Head of caudate nucleus (tissue), 42 donors: ENCODE measurements around the gene HNRNPC.

Experiments
- DNase-seq, 42 donors: peaks; one replicate each; pipeline versions ENCODE4 v3.0.0 to v3.0.0-alpha.2; 2020 to 2021; ENCODE audit warnings: mixed read lengths in 7 of 42
- intact Hi-C: fragments of 100-400 bp; cut with DNase I; formaldehyde crosslinking; loops from one replicate; pipeline ENCODE4 v1.15.0; 2022

HNRNPC gene

GRCh38 chr14:21203470-21204166 lies 65.6 kb downstream of the HNRNPC start:
- DNase-seq = no peak
- intact Hi-C loops = no loop called here

GRCh38 chr14:21202463-21203358 lies 66.5 kb downstream of the HNRNPC start:
- DNase-seq = no peak
- intact Hi-C loops = no loop called here

- DNase-seq = no peak
- intact Hi-C loops = no loop called here
These were observed 67.3 kb downstream of the HNRNPC start for GRCh38 chr14:21201732-21202462.

- no peak for DNase-seq
- intact Hi-C loops = no loop called here
These were observed 68.3 kb downstream of the HNRNPC start for GRCh38 chr14:21200752-21201461.

- DNase-seq = no peak
- intact Hi-C loops = no loop called here
These were observed 69.4 kb downstream of the HNRNPC start for GRCh38 chr14:21199611-21200560.

GRCh38 chr14:21197418-21198205 lies 71.6 kb downstream of the HNRNPC start:
- intact Hi-C loops = no loop called here
- DNase-seq = no peak

- intact Hi-C loops = no loop called here
- no peak for DNase-seq
These were observed 74.6 kb downstream of the HNRNPC start for GRCh38 chr14:21194597-21194996.

- DNase-seq = no peak
- intact Hi-C loops = no loop called here
These were observed 76.2 kb downstream of the HNRNPC start for GRCh38 chr14:21192875-21193535.

- intact Hi-C loops = no loop called here
- no peak for DNase-seq
These were observed 76.8 kb downstream of the HNRNPC start for GRCh38 chr14:21192447-21192822.

GRCh38 chr14:21191809-21192446 lies 77.3 kb downstream of the HNRNPC start:
- intact Hi-C loops = no loop called here
- DNase-seq = peak; percentile 38 to 87 (median 72)

GRCh38 chr14:21191261-21191808 lies 77.9 kb downstream of the HNRNPC start:
- DNase-seq = no peak
- intact Hi-C loops = no loop called here

GRCh38 chr14:21185491-21185890 lies 83.8 kb downstream of the HNRNPC start:
- DNase-seq = no peak
- intact Hi-C loops = no loop called here

- no peak for DNase-seq
- intact Hi-C loops = no loop called here
These were observed 85.0 kb downstream of the HNRNPC start for GRCh38 chr14:21184254-21184653.

GRCh38 chr14:21182166-21182565 lies 87.1 kb downstream of the HNRNPC start:
- intact Hi-C loops = no loop called here
- DNase-seq = no peak

GRCh38 chr14:21171128-21171527 lies 98.1 kb downstream of the HNRNPC start:
- DNase-seq = no peak
- intact Hi-C loops = no loop called here

GRCh38 chr14:21169573-21169972 lies 99.7 kb downstream of the HNRNPC start:
- DNase-seq = no peak
- intact Hi-C loops = no loop called here
